ENCODE measurements around the gene DNAH9.
A peak's percentile ranks its signal among the peaks of the same experiment; 100 is the strongest.

Gene DNAH9, protein sequence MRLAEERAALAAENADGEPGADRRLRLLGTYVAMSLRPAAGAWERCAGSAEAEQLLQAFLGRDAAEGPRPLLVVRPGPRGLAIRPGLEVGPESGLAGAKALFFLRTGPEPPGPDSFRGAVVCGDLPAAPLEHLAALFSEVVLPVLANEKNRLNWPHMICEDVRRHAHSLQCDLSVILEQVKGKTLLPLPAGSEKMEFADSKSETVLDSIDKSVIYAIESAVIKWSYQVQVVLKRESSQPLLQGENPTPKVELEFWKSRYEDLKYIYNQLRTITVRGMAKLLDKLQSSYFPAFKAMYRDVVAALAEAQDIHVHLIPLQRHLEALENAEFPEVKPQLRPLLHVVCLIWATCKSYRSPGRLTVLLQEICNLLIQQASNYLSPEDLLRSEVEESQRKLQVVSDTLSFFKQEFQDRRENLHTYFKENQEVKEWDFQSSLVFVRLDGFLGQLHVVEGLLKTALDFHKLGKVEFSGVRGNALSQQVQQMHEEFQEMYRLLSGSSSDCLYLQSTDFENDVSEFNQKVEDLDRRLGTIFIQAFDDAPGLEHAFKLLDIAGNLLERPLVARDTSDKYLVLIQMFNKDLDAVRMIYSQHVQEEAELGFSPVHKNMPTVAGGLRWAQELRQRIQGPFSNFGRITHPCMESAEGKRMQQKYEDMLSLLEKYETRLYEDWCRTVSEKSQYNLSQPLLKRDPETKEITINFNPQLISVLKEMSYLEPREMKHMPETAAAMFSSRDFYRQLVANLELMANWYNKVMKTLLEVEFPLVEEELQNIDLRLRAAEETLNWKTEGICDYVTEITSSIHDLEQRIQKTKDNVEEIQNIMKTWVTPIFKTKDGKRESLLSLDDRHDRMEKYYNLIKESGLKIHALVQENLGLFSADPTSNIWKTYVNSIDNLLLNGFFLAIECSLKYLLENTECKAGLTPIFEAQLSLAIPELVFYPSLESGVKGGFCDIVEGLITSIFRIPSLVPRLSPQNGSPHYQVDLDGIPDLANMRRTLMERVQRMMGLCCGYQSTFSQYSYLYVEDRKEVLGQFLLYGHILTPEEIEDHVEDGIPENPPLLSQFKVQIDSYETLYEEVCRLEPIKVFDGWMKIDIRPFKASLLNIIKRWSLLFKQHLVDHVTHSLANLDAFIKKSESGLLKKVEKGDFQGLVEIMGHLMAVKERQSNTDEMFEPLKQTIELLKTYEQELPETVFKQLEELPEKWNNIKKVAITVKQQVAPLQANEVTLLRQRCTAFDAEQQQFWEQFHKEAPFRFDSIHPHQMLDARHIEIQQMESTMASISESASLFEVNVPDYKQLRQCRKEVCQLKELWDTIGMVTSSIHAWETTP (N-terminal part only)

DNA sequence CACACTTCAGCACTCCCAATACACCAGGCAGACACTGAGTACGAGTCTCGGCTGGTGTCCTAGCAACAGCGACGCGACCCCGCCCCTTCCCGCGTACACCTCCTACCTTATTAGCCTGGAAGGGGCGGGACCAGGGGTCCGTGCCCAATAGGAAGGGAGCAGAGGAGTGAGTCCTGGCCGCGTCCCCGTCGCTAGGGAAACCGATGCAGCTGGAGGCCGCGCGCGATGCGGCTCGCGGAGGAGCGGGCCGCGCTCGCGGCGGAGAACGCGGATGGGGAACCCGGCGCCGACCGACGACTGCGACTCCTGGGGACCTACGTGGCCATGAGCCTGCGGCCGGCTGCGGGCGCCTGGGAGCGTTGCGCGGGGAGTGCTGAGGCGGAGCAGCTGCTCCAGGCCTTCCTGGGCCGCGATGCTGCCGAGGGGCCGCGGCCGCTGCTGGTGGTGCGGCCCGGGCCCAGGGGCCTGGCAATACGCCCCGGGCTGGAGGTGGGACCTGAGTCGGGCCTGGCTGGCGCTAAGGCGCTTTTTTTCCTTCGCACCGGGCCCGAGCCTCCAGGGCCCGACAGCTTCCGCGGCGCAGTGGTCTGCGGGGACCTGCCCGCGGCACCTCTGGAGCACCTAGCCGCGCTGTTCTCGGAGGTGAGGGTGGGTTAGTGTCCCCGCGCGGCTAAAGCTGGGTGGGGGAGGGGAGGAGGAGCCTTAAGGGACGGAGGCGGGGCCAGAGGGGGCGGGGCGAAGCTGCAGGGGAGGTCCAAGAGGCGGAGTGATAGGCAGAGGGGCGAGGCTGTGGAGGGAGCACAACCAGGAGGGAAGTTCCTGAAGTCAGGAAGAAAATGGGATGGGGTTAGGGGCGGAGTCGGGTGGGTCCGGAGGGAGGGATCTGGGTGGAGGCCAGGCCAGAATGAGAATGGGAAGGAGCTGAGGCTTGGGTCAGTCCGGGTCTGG, at the start of gene DNAH9:
TSS of gene DNAH9 (plus strand) at position 197 of the 948 bp plus-strand sequence. CDS start at position 226, 29 bp downstream.
- Histone ChIP-seq H3K27me3 (ENCODE audit: control insufficient read depth in 2 of 2, insufficient read depth in 2 of 2, low read length in 2 of 2) (no peaks in the 10 kb centered on the region), H3K27ac (ENCODE audit: low read depth in 2 of 2, low read length in 2 of 2) (peak within 1 kb of the TSS; percentile 29 to 32), H3K4me1 (ENCODE audit: control insufficient read depth in 2 of 2, insufficient read depth in 2 of 2, low read length in 2 of 2) (peaks cover 4 to 5% of the 10 kb centered on the region in 2 donors), H3K36me3 (ENCODE audit: control insufficient read depth in 2 of 2, insufficient read depth in 2 of 2, low read length in 2 of 2) (no peaks in the 10 kb centered on the region), H3K9me3 (ENCODE audit: control insufficient read depth in 2 of 2, low read length in 2 of 2) (no peaks in the 10 kb centered on the region), H3K9ac (ENCODE audit: low read depth in 1 of 2, low read length in 2 of 2) (peak within 1 kb of the TSS in 1 of 2 donors; percentile 57), H3K4me3 (ENCODE audit: low read length in 2 of 2) (peak within 1 kb of the TSS; percentile 63 to 65)

DNA sequence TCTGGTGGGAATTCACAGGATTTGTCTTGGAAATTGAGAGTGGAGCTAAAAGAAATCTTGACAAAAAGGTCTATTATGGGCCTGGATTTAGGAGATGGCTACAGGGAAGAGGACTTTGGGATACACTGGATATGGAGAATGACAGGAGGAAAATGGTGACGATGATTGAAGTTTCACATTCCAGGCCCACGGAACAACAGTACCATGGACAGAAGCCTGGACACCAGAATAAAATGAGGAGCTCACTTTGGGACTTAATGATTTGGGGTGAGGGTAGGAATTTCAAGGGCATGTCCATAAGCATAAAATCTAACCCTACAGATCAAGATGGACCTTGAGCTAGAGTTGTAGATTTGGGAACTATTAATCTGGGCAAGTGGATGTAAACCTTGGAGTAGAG, 47.8 kb upstream of the DNAH9 start:
- H3K4me3 ChIP-seq (ENCODE audit: low read length in 2 of 2) = no peak overlapping the region
- no peaks in the 10 kb centered on the region for H3K36me3 ChIP-seq (ENCODE audit: control insufficient read depth in 2 of 2, insufficient read depth in 2 of 2, low read length in 2 of 2)
- H3K27me3 ChIP-seq (ENCODE audit: control insufficient read depth in 2 of 2, insufficient read depth in 2 of 2, low read length in 2 of 2) = no peaks in the 10 kb centered on the region
- H3K4me1 ChIP-seq (ENCODE audit: control insufficient read depth in 2 of 2, insufficient read depth in 2 of 2, low read length in 2 of 2) = no peaks in the 10 kb centered on the region
- no peaks in the 10 kb centered on the region for H3K9me3 ChIP-seq (ENCODE audit: control insufficient read depth in 2 of 2, low read length in 2 of 2)
- H3K27ac ChIP-seq (ENCODE audit: low read depth in 2 of 2, low read length in 2 of 2) = no peak overlapping the region
- H3K9ac ChIP-seq (ENCODE audit: low read depth in 1 of 2, low read length in 2 of 2) = no peak overlapping the region

DNA sequence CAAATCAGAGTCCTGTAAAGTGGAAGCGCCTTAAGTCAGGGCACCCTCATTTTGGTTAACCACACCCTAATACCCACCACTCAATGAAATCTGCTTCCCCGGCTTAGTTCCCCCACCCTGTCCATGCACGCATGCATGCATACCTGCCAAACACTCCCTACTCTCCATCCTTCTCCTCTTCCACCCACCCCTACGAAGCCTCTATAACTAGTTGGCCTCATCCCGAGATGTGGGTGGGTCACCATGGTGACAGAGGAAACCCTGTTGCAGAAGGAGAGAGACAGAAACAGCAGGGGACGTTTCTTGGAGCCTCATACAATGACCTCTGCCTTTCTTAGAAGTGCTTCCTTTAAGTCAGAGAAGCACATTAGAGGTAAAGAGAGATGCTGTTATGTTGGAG, 46.8 kb upstream of the DNAH9 start:
- Histone ChIP-seq H3K4me1 (ENCODE audit: control insufficient read depth in 2 of 2, insufficient read depth in 2 of 2, low read length in 2 of 2) (no peaks in the 10 kb centered on the region), H3K27me3 (ENCODE audit: control insufficient read depth in 2 of 2, insufficient read depth in 2 of 2, low read length in 2 of 2) (no peaks in the 10 kb centered on the region), H3K36me3 (ENCODE audit: control insufficient read depth in 2 of 2, insufficient read depth in 2 of 2, low read length in 2 of 2) (no peaks in the 10 kb centered on the region), H3K9ac (ENCODE audit: low read depth in 1 of 2, low read length in 2 of 2) (no peak overlapping the region), H3K27ac (ENCODE audit: low read depth in 2 of 2, low read length in 2 of 2) (no peak overlapping the region), H3K9me3 (ENCODE audit: control insufficient read depth in 2 of 2, low read length in 2 of 2) (no peaks in the 10 kb centered on the region), H3K4me3 (ENCODE audit: low read length in 2 of 2) (no peak overlapping the region)

DNA sequence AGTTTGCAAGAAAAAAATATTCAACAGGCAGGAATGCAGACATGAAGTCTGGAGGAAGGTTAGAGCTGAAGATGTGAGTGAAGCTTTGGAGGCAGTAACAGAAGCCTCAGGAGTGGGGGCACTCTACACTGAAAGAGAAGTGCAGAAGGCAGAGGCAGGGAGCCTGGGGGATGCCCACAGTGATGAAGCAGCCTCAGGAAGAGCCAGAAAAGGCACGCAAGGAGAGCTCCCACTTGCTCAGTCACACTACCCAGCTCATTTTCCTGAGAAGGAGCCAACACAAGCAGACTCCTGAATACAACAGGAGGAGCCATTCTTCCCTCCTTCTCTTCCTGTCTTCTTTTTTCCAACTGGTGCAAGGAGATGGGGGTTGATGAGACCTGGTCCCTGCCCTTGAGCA, 45.1 kb upstream of the DNAH9 start:
- no peak overlapping the region for H3K9ac ChIP-seq (ENCODE audit: low read depth in 1 of 2, low read length in 2 of 2)
- H3K27me3 ChIP-seq (ENCODE audit: control insufficient read depth in 2 of 2, insufficient read depth in 2 of 2, low read length in 2 of 2) = no peaks in the 10 kb centered on the region
- H3K9me3 ChIP-seq (ENCODE audit: control insufficient read depth in 2 of 2, low read length in 2 of 2) = no peaks in the 10 kb centered on the region
- H3K4me1 ChIP-seq (ENCODE audit: control insufficient read depth in 2 of 2, insufficient read depth in 2 of 2, low read length in 2 of 2) = no peaks in the 10 kb centered on the region
- no peaks in the 10 kb centered on the region for H3K36me3 ChIP-seq (ENCODE audit: control insufficient read depth in 2 of 2, insufficient read depth in 2 of 2, low read length in 2 of 2)
- no peak overlapping the region for H3K4me3 ChIP-seq (ENCODE audit: low read length in 2 of 2)
- H3K27ac ChIP-seq (ENCODE audit: low read depth in 2 of 2, low read length in 2 of 2) = no peak overlapping the region

DNA sequence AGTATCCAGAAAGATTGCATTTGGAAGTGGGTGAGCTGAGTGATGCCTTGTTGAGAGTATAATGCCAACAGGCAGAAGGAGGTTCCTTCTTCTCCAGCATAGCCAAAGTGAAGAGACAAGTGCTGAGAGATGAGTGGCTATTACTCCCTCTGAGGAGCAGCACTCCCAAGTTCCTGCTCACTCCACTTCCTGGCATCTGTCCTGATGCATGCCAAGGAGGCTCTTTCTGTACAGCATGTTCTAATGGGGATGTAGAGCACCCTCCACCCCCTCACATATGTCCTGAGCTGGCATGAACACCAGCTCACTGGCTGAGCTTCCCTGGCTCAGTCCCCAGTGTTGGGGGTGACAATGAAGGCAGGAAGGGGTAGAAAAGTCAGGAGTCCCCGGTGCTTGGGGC, 44.2 kb upstream of the DNAH9 start:
- H3K27me3 ChIP-seq (ENCODE audit: control insufficient read depth in 2 of 2, insufficient read depth in 2 of 2, low read length in 2 of 2) = no peaks in the 10 kb centered on the region
- no peaks in the 10 kb centered on the region for H3K4me1 ChIP-seq (ENCODE audit: control insufficient read depth in 2 of 2, insufficient read depth in 2 of 2, low read length in 2 of 2)
- H3K9ac ChIP-seq (ENCODE audit: low read depth in 1 of 2, low read length in 2 of 2) = no peak overlapping the region
- no peak overlapping the region for H3K27ac ChIP-seq (ENCODE audit: low read depth in 2 of 2, low read length in 2 of 2)
- H3K9me3 ChIP-seq (ENCODE audit: control insufficient read depth in 2 of 2, low read length in 2 of 2) = no peaks in the 10 kb centered on the region
- no peaks in the 10 kb centered on the region for H3K36me3 ChIP-seq (ENCODE audit: control insufficient read depth in 2 of 2, insufficient read depth in 2 of 2, low read length in 2 of 2)
- H3K4me3 ChIP-seq (ENCODE audit: low read length in 2 of 2) = no peak overlapping the region

DNA sequence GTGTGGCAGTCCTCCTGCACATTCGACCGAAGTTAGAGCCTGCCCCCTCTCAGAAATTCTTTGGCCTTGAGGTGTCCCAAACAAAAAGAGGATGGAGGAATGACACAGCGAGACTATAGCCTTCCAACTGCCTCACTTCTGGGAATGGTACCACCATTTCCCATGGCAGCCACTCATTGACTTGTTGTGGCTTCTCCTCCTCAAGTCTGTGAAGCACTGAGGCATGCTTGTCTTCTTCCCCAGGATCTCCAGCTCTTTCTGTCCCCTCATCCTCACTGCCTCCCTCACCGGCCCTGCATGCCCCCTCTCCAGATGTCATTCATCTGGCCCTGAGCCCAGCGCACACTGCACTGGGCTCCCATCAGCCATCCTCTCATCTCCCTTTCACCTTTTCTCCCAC, 43.7 kb upstream of the DNAH9 start:
- no peak overlapping the region for H3K9ac ChIP-seq (ENCODE audit: low read depth in 1 of 2, low read length in 2 of 2)
- no peaks in the 10 kb centered on the region for H3K36me3 ChIP-seq (ENCODE audit: control insufficient read depth in 2 of 2, insufficient read depth in 2 of 2, low read length in 2 of 2)
- no peak overlapping the region for H3K27ac ChIP-seq (ENCODE audit: low read depth in 2 of 2, low read length in 2 of 2)
- H3K4me1 ChIP-seq (ENCODE audit: control insufficient read depth in 2 of 2, insufficient read depth in 2 of 2, low read length in 2 of 2) = no peaks in the 10 kb centered on the region
- H3K27me3 ChIP-seq (ENCODE audit: control insufficient read depth in 2 of 2, insufficient read depth in 2 of 2, low read length in 2 of 2) = no peaks in the 10 kb centered on the region
- no peak overlapping the region for H3K4me3 ChIP-seq (ENCODE audit: low read length in 2 of 2)
- no peaks in the 10 kb centered on the region for H3K9me3 ChIP-seq (ENCODE audit: control insufficient read depth in 2 of 2, low read length in 2 of 2)

DNA sequence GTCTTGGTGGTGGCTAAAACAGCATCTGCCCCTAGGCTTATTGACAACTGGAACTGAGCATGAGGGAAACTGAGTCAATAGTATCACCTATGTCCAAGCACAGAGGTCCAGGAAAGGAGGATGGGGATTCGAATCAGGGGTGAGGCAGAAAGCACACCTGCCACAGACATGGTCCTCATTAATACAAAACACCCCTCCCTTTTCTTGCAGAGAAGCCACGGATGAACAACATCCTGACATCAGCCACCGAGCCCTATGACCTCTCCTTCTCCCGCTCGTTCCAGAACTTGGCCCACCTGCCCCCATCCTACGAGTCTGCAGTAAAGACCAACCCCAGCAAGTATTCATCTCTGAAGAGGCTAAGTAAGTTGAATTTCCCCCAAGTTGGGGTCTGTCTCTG, 42.7 kb upstream of the DNAH9 start:
- no peaks in the 10 kb centered on the region for H3K27me3 ChIP-seq (ENCODE audit: control insufficient read depth in 2 of 2, insufficient read depth in 2 of 2, low read length in 2 of 2)
- no peaks in the 10 kb centered on the region for H3K9me3 ChIP-seq (ENCODE audit: control insufficient read depth in 2 of 2, low read length in 2 of 2)

DNA sequence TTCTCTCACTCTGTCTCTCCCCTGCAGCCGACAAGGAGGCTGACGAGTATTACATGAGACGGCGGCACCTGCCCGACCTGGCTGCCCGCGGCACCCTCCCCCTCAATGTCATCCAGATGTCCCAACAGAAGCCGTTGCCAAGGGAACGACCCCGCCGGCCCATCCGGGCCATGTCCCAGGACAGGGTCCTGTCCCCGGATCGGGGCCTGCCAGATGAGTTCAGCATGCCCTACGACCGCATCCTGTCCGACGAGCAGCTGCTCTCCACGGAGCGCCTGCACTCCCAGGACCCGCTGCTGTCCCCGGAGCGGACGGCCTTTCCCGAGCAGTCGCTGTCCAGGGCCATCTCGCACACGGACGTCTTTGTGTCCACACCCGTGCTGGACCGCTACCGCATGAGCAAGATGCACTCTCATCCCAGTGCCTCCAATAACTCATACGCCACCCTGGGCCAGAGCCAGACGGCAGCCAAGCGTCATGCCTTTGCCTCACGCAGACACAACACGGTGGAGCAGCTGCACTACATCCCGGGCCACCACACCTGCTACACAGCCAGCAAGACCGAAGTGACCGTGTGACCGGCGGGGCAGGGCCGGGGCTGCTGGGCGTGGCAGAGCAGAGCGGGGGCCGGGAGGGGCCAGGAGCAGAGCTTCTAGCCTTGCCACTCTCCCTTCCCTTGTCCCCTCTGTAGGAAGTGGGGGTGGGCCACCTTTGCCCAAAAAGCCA, 40.4 kb upstream of the DNAH9 start:
- Histone ChIP-seq H3K36me3 (ENCODE audit: control insufficient read depth in 2 of 2, insufficient read depth in 2 of 2, low read length in 2 of 2) (no peaks in the 10 kb centered on the region), H3K9ac (ENCODE audit: low read depth in 1 of 2, low read length in 2 of 2) (no peak overlapping the region), H3K4me3 (ENCODE audit: low read length in 2 of 2) (no peak overlapping the region), H3K27ac (ENCODE audit: low read depth in 2 of 2, low read length in 2 of 2) (no peak overlapping the region), H3K27me3 (ENCODE audit: control insufficient read depth in 2 of 2, insufficient read depth in 2 of 2, low read length in 2 of 2) (no peaks in the 10 kb centered on the region), H3K4me1 (ENCODE audit: control insufficient read depth in 2 of 2, insufficient read depth in 2 of 2, low read length in 2 of 2) (no peaks in the 10 kb centered on the region), H3K9me3 (ENCODE audit: control insufficient read depth in 2 of 2, low read length in 2 of 2) (no peaks in the 10 kb centered on the region)

More for the DNA sequence above, 42.7 kb upstream of the DNAH9 start:
- Histone ChIP-seq H3K36me3 (ENCODE audit: control insufficient read depth in 2 of 2, insufficient read depth in 2 of 2, low read length in 2 of 2) (no peaks in the 10 kb centered on the region), H3K4me1 (ENCODE audit: control insufficient read depth in 2 of 2, insufficient read depth in 2 of 2, low read length in 2 of 2) (no peaks in the 10 kb centered on the region), H3K4me3 (ENCODE audit: low read length in 2 of 2) (no peak overlapping the region), H3K9ac (ENCODE audit: low read depth in 1 of 2, low read length in 2 of 2) (no peak overlapping the region), H3K27ac (ENCODE audit: low read depth in 2 of 2, low read length in 2 of 2) (no peak overlapping the region)

All from mucosa of rectum (tissue), 2 donors.